Activated CD4-positive, alpha-beta T cell treated with anti-CD3 and anti-CD28 coated beads, Interleukin-2, amount 50 U/mL, for 24 hours (primary cell): ENCODE results near the gene SMOC1.

Experiments
- DNase-seq, 2 donors: peaks; one replicate each; pipeline ENCODE4 v3.0.0-alpha.2; 2020; ENCODE audit warnings: low read depth in 1 of 2, low spot score in 1 of 2

SMOC1 gene

DNA sequence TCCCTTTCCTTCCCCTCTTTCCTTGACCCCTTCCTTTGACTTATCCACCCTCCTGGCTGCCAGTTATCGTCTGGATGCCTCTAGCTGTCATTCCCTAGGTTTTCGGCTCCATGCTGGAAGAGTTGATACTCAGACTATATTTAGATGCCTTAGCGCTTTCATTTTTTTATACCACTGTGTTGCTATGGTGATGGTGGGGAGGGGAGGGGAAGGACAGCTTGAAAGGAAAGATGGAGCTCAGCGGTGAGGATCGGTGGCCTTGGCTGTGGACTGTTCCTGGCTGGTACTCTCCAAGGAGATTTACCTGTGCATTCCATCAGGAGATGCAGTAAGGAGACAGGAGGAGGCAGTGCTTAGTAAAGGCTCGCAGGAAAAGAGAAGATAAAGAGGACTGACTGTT lies 200.9 kb downstream of the SMOC1 start:
- no peak for DNase-seq
